GM18907 (cell line): Measurements from ENCODE around the gene NMNAT2.
"Not testable (repeated sequence)": the region's sequence is repeated elsewhere in the genome, so short reads cannot be mapped to it uniquely, and the experiment has no call there.

Experiments
- ATAC-seq: cut with Tn5 transposase; IDR thresholded peaks from one replicate; pipeline ENCODE4 v1.9.1; 2021; ENCODE audit warnings: mild to moderate bottlenecking, moderate library complexity; ENCODE audit not compliant: unreplicated experiment

Gene NMNAT2

DNA sequence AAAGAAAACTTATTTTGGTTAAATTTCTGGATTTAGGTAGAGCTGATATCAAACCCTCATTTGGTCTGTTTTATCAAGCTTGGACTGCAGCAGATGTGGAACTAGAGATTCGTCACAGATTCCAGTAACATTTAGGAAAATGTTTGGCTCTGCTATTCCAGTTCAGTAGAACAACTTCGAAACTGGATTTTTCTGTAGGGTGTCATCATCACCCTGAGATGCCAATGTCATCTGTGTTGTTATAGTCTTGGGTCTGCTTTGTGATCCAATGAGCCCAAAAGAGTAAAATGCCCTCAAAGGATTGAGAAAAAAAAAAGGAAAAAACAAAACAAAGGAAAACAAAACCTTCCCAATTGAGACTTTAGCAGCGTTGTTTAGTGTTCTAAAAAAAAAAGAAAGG lies 176.7 kb downstream of the NMNAT2 start:
- no peak for ATAC-seq

- not testable (repeated sequence) for ATAC-seq
These were observed 177.3 kb downstream of the NMNAT2 start for GRCh38 chr1:183240853-183241252.

GRCh38 chr1:183240526-183240825 lies 177.7 kb downstream of the NMNAT2 start:
- no peak for ATAC-seq

DNA sequence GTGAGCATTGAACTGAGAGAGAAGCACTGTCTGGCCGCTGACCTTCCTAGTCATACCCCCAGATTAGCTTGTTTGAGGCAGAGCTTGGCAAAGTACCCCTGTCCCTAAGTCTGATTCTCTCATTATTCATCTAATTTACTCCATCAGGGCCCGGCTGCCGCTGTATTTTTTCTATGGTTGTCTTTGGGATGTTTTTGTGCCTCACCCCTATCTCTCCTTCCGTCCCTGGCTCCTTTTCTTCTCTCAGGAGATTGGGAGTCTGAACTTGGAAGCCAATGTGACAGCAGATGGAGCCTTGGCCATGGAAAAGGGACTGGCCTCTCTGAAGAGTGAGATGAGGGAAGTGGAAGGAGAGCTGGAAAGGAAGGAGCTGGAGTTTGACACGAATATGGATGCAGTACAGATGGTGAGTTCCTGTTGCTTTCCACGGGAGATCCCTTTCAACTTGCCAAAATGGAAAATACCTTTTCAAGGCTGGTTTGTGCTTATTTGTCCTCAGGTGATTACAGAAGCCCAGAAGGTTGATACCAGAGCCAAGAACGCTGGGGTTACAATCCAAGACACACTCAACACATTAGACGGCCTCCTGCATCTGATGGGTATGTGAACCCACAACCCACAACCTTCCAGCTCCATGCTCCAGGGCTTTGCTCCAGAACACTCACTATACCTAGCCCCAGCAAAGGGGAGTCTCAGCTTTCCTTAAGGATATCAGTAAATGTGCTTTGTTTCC lies 178.2 kb downstream of the NMNAT2 start:
- no peak for ATAC-seq

DNA sequence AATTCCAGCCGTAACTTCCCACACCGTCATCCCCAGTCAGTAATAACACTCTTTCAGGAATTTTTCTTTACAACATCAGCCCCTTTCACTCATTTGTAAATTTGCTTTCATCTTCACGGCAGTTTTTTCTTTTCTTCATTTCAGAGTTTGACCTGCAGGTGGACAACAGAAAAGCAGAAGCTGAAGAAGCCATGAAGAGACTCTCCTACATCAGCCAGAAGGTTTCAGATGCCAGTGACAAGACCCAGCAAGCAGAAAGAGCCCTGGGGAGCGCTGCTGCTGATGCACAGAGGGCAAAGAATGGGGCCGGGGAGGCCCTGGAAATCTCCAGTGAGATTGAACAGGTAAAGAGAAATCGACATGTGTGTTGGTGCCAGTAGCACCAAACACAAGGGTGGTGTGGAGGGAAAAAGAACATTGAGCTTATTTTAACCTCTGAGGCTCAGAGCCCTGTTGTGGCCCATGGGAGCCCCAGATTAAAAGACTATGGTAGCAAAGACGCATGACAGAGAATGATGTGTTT lies 178.9 kb downstream of the NMNAT2 start:
- ATAC-seq = no peak

GRCh38 chr1:183238071-183238470 lies 180.1 kb downstream of the NMNAT2 start:
- ATAC-seq = no peak

DNA sequence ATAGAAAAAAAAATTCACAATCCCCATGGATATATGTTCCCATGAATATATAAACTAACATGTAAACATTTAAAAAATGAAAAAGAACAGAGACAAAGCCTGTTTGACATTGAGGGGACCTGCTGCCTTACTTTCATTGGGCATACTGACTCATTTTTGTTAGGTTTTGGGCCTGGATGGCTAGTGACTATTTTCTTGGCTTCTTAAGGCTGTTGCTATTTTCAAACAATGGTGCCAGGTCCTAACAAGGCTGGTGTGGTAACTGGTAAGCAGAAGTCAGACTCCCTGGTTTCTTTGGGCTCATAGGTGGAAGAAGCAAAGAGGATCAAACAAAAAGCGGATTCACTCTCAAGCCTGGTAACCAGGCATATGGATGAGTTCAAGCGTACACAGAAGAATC lies 181.1 kb downstream of the NMNAT2 start:
- ATAC-seq = no peak

DNA sequence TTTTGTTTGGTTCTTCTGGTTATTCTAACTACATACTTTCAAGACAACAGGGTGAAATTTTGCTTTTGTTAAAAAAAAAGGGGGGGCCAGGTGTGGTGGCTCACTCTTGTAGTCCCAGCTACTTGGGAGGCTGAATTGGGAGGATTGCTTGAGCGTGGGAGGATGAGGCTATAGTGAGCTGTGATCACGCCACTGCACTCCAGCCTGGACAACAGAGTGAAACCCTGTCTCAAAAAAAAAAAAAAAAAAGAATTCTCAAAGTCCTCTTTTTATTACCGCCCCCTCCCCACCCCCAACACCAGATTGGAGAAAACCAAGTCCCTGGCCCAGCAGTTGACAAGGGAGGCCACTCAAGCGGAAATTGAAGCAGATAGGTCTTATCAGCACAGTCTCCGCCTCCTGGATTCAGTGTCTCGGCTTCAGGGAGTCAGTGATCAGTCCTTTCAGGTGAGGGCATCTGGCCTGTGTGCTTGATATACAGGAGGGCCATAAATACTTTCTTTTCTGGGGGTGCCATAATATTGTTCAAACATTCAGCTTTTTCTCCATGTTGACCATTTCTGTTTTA lies 181.9 kb downstream of the NMNAT2 start:
- ATAC-seq = no peak

- no peak for ATAC-seq
These were observed 182.7 kb downstream of the NMNAT2 start for GRCh38 chr1:183235503-183235902.

DNA sequence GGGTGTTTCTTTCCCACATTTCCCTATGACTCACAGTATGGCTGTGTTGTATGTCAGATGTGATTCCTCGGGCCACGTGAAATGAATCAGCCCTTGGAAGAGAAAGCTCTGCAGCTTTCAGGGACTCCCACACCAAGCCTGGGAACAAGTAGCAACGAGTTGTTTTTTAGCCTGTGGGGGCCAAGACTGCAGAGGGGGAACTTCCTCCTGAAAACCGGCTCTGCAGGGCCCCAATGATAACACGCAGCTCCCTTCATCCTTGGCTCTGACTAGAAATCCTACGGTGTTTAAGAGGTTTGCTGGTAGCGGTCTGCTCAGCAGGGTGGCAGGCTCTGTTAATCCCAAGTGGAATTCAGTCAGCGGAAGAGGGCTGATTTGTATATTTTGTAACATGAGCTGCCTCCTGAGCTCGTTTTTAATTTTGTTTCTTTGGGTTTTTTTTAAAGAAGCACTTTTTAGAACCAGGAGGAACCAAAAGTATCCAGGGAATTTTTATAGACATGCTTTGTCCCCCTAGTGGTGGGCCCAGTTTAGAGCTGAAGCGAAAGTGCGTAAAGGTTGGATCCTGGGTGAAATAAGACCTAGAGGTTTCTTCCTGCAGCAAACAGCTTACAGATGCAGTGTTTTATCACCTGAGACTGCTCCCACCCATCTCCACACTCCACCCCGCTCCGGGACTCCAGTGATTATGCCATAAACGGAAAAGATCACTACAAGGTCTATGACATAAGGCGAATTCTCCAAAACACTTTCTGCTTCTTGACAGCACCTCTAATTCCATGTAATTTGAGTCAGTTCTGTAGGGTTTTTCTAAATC lies 183.3 kb downstream of the NMNAT2 start:
- no peak for ATAC-seq

DNA sequence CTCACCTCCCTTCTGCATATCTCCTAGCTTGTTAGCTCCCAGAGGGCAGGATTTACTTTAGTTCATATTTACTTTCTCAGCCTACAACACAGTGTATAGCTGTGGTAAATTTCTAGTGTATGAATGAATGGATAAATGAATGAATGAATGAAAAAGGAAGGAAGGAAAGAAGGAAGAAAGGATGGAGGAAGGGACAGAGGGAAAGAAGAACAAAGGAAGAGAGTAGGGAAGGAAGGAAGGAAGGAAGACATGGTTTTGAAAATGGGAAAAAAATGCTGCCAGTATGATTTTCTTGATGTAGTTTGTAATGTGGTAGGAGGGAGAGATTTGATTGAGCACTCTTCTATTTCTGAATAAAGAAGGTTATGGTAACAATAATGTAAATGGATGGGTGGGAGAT lies 185.1 kb downstream of the NMNAT2 start:
- no peak for ATAC-seq

DNA sequence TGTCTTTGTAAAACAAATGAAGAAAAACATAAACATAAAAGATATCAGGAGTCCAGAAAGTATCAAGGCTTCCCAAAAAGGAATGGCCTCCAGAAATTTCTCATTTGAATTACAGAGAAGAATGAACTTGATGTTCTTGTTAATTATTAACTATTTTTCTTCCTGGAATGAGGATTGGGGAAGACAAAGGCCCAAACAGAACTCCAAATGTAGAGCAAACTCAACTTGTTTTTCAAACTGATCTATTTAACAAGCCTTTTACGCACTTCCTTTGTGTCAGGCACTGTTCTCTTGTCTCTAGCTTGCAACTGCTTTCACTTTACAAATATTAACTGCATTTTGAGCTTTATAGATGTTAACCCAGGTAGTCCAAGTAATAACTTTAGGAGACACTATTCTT lies 186.6 kb downstream of the NMNAT2 start:
- ATAC-seq = no peak

DNA sequence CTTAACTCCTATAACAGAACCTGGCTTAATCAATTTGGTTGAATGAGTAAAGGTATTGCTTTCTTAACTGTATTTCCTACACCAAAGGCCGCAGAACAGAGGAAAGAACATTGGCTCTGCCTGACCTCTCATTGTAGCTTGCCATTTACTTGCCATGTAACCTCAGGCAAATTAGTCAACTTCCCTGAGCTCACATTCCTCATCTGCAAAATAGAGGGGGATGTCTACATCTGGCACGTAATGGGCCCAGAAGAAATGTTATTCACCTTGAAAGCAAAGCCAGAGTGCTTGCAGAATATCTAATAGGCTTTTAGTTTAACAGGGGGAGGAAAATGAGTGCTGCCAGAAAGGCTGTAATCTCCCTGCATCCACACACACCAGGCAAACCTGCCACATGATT lies 187.8 kb downstream of the NMNAT2 start:
- ATAC-seq = no peak

DNA sequence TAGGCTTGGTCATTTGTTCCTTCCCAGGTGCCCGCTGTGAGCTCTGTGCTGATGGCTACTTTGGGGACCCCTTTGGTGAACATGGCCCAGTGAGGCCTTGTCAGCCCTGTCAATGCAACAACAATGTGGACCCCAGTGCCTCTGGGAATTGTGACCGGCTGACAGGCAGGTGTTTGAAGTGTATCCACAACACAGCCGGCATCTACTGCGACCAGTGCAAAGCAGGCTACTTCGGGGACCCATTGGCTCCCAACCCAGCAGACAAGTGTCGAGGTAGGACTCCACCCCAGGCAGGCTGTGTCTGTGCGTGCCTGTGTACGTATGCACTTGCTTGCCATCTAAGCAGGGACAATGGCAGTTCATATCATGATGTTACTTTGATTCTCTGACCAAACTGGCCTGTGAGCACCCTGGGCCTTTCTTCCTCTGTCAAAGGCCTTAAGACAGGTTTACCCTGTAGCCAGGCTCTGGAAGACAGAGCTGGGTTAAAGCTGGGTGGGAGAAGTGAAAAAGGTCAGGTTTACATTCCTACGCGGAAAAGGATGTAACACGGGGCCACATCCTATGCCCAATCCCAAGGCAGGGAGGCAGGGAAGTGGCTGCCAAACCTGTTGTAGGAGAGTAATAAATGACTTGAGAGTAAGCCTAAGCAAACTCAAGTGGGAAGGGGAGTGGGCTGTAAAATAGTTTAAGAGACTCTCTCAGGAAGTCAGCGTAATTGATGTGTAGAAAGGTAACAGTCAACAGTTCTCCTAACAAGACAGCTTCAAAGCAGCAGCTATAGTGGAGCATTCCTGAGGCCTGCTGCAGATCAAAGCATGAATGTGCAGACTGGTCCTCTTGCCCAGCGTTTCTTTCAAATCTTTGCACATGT lies 189.6 kb downstream of the NMNAT2 start:
- no peak for ATAC-seq

DNA sequence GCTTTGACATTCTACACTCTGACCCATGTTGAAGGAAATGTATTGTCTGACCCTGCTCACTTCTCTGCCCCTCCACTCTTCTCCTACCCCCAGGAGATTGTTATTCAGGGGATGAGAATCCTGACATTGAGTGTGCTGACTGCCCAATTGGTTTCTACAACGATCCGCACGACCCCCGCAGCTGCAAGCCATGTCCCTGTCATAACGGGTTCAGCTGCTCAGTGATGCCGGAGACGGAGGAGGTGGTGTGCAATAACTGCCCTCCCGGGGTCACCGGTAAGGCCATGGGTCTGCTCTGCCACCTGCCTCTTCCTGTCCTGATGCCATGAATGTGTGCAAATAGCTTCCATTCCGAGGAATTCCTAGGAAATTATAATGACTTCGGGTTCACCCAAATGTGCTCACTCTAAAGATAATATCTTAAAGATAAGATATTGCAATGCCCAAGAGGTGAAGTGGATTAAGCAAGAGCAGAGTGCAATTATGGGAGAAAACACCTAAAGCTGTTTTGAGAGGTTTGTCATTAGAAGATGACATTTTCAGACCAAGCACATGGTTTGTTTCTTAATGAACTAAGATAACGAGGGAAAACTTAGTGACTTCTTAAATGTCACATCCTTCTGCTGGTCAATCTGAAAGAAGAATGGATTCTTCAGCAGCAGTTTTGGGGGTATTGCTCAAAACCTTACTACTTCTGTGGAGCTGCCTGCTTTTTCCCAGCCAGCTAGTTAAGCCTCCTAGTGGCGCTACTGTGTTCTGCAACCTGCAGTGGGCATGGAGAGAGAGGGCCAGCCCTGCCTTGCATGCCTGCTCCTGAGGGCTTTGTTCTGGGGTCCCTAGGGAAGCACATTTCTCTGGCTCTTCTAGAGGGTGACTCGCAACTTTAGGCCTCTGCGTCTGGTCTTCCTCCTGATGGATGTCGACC lies 190.5 kb downstream of the NMNAT2 start:
- peak; percentile 55 for ATAC-seq

DNA sequence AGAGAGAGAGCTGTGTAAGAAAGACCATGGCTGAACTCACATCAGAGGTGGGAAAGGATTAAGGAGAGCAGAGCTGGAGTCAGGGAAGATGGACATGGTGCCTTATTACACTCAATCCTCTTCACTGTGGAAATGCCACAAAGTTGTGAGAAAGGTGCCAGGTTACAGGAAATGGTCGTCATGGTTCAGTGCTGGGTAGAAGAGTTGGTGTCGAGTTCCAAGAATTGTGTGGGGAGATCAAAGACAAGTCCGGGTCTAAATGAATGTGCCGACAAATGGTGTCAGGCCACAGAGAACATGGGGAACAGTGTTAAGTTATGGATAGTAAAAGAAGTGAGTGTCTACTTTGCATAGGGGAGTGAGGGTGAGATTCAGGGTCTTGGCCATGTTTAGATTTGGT lies 191.2 kb downstream of the NMNAT2 start:
- ATAC-seq = no peak

DNA sequence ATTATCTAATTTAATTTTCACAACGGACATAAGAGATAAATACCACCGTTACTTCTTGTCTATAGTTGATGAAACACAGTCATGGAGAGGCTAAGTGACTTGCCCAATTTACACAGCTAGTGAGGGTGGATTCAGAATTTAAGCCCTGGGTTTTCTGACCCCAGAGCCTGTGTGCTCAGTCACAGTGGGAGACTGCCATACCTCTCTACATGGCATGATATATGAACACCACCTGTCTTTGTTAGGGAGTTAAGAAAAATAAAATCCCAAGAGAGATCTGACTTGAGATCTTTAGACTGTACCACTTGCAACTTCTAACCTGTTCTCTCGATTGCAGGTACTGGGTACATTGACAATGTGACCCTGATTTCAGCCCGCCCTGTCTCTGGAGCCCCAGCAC lies 191.8 kb downstream of the NMNAT2 start:
- ATAC-seq = no peak

DNA sequence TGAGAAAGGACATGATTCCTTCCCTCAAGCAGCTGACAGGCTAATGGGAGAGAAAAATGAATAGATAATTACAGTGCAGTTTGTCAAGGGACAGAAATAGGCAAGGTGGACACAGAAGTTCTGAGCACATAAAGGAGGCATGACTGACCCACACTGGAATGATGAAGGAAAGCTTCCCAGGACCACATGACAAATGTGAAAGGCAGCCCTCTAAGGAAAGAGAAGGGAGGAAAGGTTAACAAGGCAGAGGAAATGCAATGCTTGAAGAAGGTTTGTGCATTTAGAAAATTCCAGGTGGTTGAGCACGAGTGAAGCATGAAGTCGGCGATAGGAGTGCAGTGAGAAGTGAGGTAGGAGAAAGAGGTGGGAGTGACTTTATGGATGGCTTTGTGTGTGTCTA lies 194.7 kb downstream of the NMNAT2 start:
- ATAC-seq = no peak

DNA sequence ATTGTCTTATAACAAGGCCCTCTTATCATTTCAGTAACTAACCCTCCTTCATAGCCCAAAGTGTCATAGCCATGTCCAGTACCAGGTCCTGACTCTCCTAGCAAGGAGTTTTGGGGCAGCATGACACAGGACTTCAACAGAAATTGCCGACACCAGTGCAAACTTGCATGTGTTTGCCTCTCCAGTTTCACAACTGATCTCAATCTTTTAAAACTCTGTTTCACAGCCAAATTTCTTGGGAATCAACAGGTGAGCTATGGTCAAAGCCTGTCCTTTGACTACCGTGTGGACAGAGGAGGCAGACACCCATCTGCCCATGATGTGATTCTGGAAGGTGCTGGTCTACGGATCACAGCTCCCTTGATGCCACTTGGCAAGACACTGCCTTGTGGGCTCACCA lies 195.3 kb downstream of the NMNAT2 start:
- no peak for ATAC-seq

DNA sequence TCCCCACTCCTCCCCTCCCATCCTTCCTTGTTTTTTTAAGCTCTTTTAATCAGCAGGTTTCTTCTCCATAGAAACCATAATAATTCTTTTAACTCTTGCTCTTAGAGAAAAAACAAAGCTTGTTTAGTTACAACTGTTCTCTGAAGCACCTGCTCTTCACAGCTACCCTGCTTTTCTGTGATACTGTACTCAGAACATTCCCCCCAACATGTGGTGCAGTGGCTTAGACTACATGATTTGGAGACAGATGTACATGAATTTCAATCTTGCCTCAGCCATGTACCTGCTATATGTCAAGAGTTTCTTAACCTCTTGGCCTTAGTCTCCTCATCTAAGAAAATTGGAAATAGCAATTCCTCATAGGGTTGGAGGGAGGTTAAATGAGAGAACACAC lies 198.6 kb downstream of the NMNAT2 start:
- ATAC-seq = no peak
